Endothelial cell of umbilical vein (primary cell): ENCODE results near the gene DIAPH3. TPM values are rescaled to one million over a fixed set of nuclear protein-coding genes. Genes with fewer than 3 reads are reported as not detected.

ENCODE experiments used
- BruUV-seq: library from RNA; stranded (reverse); fragments of 400-500 nt; replicated peaks from 2 replicates; lab custom pipeline; 2021; lab: Mats Ljungman, UMichigan
- CTCF ChIA-PET: fragments of 300-600, 350-600 bp; sonication (Branson Sonifier 250); formaldehyde crosslinking; loops from one replicate; lab custom pipeline; 2021; ENCODE audit warnings: antibody characterized with exemption, inconsistent platforms; lab: Charles Lee
- POLR2A ChIA-PET: fragments of 300-600, 350-600 bp; sonication (Branson Sonifier 250); formaldehyde crosslinking; loops from one replicate; lab custom pipeline; 2021; ENCODE audit warnings: antibody characterized with exemption, inconsistent platforms; lab: Charles Lee
- DNase-seq: peaks from one replicate; pipeline ENCODE4 v3.0.0-alpha.2; 2011; ENCODE audit warnings: low read depth, low spot score
- FAIRE-seq: peaks from 2 replicates; lab custom pipeline; 2011; peaks lifted over from hg19 to GRCh38; lab: Jason Lieb, UNC
- H2AFZ ChIP-seq: 2 replicates; pipeline ENCODE4 v1.6.0; 2012; ENCODE audit warnings: low read depth, low read length, control low read depth, inconsistent platforms
- H3K27ac ChIP-seq: 2 replicates; pipeline ENCODE4 v1.5.1; 2011; ENCODE audit warnings: low read depth, mild to moderate bottlenecking, control low read depth, low read length, moderate library complexity; ENCODE audit not compliant: insufficient read depth
- H3K27me3 ChIP-seq, 2 experiments: 2 replicates each; pipeline versions ENCODE4 v1.6.0 to v1.6.1; 2011; ENCODE audit warnings: low read length in 2 of 2, mixed read lengths in 1 of 2; ENCODE audit not compliant: control insufficient read depth in 2 of 2, insufficient read depth in 2 of 2
- H3K36me3 ChIP-seq, 2 experiments: 2 replicates in 1 of 2; 3 replicates in 1 of 2; pipeline ENCODE4 v1.5.1; 2011; ENCODE audit warnings: low read length in 2 of 2, mild to moderate bottlenecking in 1 of 2, moderate library complexity in 1 of 2; ENCODE audit not compliant: control insufficient read depth in 2 of 2, insufficient read depth in 2 of 2; ENCODE audit errors: extremely low read depth in 1 of 2
- H3K4me1 ChIP-seq: 3 replicates; pipeline ENCODE4 v1.5.1; 2011; ENCODE audit warnings: mild to moderate bottlenecking, low read length; ENCODE audit not compliant: control insufficient read depth, insufficient read depth; ENCODE audit errors: extremely low read depth
- H3K4me2 ChIP-seq: 2 replicates; pipeline ENCODE4 v1.6.1; 2011; ENCODE audit warnings: low read length, control low read depth, mixed read lengths; ENCODE audit not compliant: insufficient read depth
- H3K4me3 ChIP-seq, 3 experiments: fragments of 200-600 bp in 1 of 3; sonication (generic), shearing (Covaris generic) in 1 of 3; replicated peaks in 1 of 3; 2 replicates each; pipeline ENCODE4 v1.5.1; 2011 to 2016; ENCODE audit warnings: control low read depth in 3 of 3, low read length in 3 of 3, mild to moderate bottlenecking in 2 of 3, inconsistent platforms in 1 of 3, low read depth in 1 of 3, moderate library complexity in 1 of 3; ENCODE audit not compliant: insufficient read depth in 1 of 3
- H3K79me2 ChIP-seq: 2 replicates; pipeline ENCODE4 v1.6.0; 2012; ENCODE audit warnings: low read length, inconsistent platforms; ENCODE audit not compliant: control insufficient read depth, insufficient read depth
- H3K9ac ChIP-seq: replicated peaks from 2 replicates; pipeline ENCODE3; 2011; ENCODE audit warnings: low read length, control low read depth; ENCODE audit not compliant: insufficient read depth; ENCODE audit errors: extremely low read depth
- H3K9me1 ChIP-seq: replicated peaks from 3 replicates; pipeline ENCODE4 v1.6.0; 2011; ENCODE audit warnings: mild to moderate bottlenecking, low read length; ENCODE audit not compliant: control insufficient read depth, insufficient read depth; ENCODE audit errors: extremely low read depth
- H3K9me3 ChIP-seq: replicated peaks from 2 replicates; pipeline ENCODE4 v1.5.1; 2012; ENCODE audit warnings: low read length, inconsistent platforms; ENCODE audit not compliant: control insufficient read depth, insufficient read depth
- H4K20me1 ChIP-seq: replicated peaks from 2 replicates; pipeline ENCODE3; 2011; ENCODE audit warnings: mild to moderate bottlenecking, low read length; ENCODE audit not compliant: control insufficient read depth, insufficient read depth; ENCODE audit errors: extremely low read depth
- EZH2 ChIP-seq: IDR thresholded peaks from 2 replicates; pipeline ENCODE4 v1.6.1; 2012; ENCODE audit warnings: borderline replicate concordance, low read depth, mild to moderate bottlenecking, moderate library complexity, low read length, inconsistent platforms; ENCODE audit not compliant: severe bottlenecking
- FOS ChIP-seq: IDR thresholded peaks from 2 replicates; pipeline ENCODE4 v1.6.1; 2011; ENCODE audit warnings: mild to moderate bottlenecking, low read length, moderate library complexity, borderline replicate concordance; ENCODE audit not compliant: insufficient read depth
- GATA2 ChIP-seq: IDR thresholded peaks from 2 replicates; pipeline ENCODE4 v1.7.0; 2011; ENCODE audit warnings: low read depth, mild to moderate bottlenecking, moderate library complexity, mixed read lengths, low read length; ENCODE audit not compliant: insufficient read length, insufficient read depth
- JUN ChIP-seq: IDR thresholded peaks from 2 replicates; pipeline ENCODE4 v1.6.1; 2011; ENCODE audit warnings: borderline replicate concordance, low read depth; ENCODE audit not compliant: insufficient read length, insufficient read depth
- MYC ChIP-seq: IDR thresholded peaks from one replicate; pipeline ENCODE4 v1.6.1; 2011; ENCODE audit warnings: mild to moderate bottlenecking, low read depth, low read length
- POLR2A ChIP-seq: IDR thresholded peaks from 2 replicates; pipeline ENCODE4 v1.6.1; 2012; ENCODE audit warnings: low read depth, mild to moderate bottlenecking, control low read depth, low read length
- POLR2AphosphoS5 ChIP-seq: IDR thresholded peaks from 2 replicates; pipeline ENCODE4 v1.6.1; 2012; ENCODE audit warnings: low read depth, mild to moderate bottlenecking, control low read depth, low read length, moderate library complexity; ENCODE audit not compliant: insufficient read depth
- dilution Hi-C: fragments of 300-500 bp; cut with MboI; formaldehyde crosslinking; loops from one replicate; pipeline ENCODE4 v1.15.0; 2019; ENCODE audit warnings: low sequenced_read_pairs; ENCODE audit not compliant: extremely low pct_ligation_motif_present
- intact Hi-C: fragments of 100-400 bp; cut with micrococcal nuclease; formaldehyde crosslinking; loops from one replicate; pipeline ENCODE4 v1.10.0; 2022
- polyA plus RNA-seq, 4 experiments: library from polyadenylated mRNA; depleted of rRNA in 3 of 4; stranded (reverse) in 3 of 4; unstranded in 1 of 4; fragments of >200 nt; gene quantifications; 2 replicates each; pipeline versions ENCODE4 v1.2.1 to v1.2.3, GENCODE V29; 2011 to 2012; ENCODE audit warnings: missing spikeins in 1 of 4
- total RNA-seq: library from RNA; stranded (reverse); gene quantifications from 2 replicates; pipeline ENCODE4 v1.2.3, GENCODE V29; 2021
- TF ChIP-seq, protein P1 (sequence below): IDR thresholded peaks from 2 replicates; pipeline ENCODE4 v1.6.1; 2011; ENCODE audit not compliant: insufficient read depth, insufficient read length
- TF ChIP-seq, protein P2 (sequence below), 2 donors: IDR thresholded peaks; 1 replicate in 1 of 2; 2 replicates in 1 of 2; pipeline ENCODE4 v1.5.1; 2011; ENCODE audit warnings: low read length in 2 of 2, mild to moderate bottlenecking in 2 of 2, moderate library complexity in 2 of 2, control low read depth in 1 of 2, inconsistent platforms in 1 of 2, low read depth in 1 of 2; ENCODE audit not compliant: insufficient read depth in 1 of 2; ENCODE audit errors: extremely low read depth in 1 of 2

Gene DIAPH3
- total and polyA plus RNA-seq, 2 donors (not counting 3 experiments of a cell fraction or from before 2014, with no cell fraction given), result 9.9 to 44.0 TPM

DNA sequence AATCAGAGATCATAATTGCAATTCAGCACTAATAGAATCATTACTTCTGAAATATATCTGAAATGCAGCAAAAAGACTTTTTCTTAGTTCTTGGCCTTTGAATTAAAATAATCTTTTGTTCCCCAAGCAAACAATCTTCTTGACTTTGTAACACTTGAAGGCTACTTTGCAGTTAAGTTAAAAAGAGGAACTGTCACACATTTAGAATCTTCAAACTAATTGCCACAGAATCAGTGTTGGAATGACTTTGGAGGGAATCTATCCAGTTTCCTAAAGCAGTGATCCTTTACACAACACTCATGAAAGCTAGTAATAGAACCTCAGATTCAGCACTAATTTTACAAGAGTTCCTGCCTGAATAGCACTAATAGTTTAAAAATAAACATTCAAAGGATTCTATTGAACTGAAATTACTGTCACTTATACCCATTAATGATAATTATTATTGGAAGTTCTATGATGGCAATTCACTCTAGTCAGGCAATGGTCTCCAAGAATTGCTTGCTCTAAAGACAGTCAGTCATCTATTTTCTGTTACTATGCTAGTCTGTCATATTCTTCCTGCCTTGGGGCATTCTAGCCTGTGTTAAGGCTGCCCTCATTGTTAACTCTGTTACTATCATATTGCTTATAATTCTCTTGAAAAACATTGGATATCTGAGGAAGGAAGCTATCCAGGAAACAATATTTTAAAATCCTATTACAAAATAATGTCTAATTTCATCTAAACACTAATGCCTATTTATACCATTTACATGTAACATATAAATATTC is 362.4 kb downstream of the DIAPH3 start:
- no peak for FAIRE-seq

More for the DNA sequence above, 362.4 kb downstream of the DIAPH3 start:
- ChIA-PET POLR2A (no interaction called here), CTCF (no interaction called here)
- Histone ChIP-seq H3K27me3 (no peaks in the 10 kb centered on the region), H4K20me1 (no peaks in the 10 kb centered on the region), H3K9me3 (no peaks in the 10 kb centered on the region), H3K4me1 (no peaks in the 10 kb centered on the region), H3K4me3 (no peak overlapping the region), H3K9ac (no peak overlapping the region), H3K79me2 (no peaks in the 10 kb centered on the region), H3K27ac (no peak overlapping the region), H3K4me2 (no peak overlapping the region), H3K9me1 (no peaks in the 10 kb centered on the region), H2AFZ (no peak overlapping the region), H3K36me3 (no peaks in the 10 kb centered on the region)
- dilution Hi-C loops, result no loop called here
- intact Hi-C loops, result no loop called here
- no TSS peak for BruUV-seq
- no peak for TF ChIP-seq GATA2
- no peak for TF ChIP-seq FOS
- TF ChIP-seq, protein P1, sequence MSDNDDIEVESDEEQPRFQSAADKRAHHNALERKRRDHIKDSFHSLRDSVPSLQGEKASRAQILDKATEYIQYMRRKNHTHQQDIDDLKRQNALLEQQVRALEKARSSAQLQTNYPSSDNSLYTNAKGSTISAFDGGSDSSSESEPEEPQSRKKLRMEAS, result no peak
- TF ChIP-seq POLR2AphosphoS5, result no peak
- TF ChIP-seq JUN, result no peak
- TF ChIP-seq POLR2A, result no peak
- TF ChIP-seq, protein P2, sequence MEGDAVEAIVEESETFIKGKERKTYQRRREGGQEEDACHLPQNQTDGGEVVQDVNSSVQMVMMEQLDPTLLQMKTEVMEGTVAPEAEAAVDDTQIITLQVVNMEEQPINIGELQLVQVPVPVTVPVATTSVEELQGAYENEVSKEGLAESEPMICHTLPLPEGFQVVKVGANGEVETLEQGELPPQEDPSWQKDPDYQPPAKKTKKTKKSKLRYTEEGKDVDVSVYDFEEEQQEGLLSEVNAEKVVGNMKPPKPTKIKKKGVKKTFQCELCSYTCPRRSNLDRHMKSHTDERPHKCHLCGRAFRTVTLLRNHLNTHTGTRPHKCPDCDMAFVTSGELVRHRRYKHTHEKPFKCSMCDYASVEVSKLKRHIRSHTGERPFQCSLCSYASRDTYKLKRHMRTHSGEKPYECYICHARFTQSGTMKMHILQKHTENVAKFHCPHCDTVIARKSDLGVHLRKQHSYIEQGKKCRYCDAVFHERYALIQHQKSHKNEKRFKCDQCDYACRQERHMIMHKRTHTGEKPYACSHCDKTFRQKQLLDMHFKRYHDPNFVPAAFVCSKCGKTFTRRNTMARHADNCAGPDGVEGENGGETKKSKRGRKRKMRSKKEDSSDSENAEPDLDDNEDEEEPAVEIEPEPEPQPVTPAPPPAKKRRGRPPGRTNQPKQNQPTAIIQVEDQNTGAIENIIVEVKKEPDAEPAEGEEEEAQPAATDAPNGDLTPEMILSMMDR (IDR thresholded peaks at IDR 0.05; ENCODE audit: extremely low read depth in 1 of 2, insufficient read depth in 1 of 2, low read depth in 1 of 2, low read length in 2 of 2), result no peak
- TF ChIP-seq MYC, result no peak
- no peak for TF ChIP-seq EZH2
- DNase-seq, result no peak
